Mucosa of descending colon (tissue), 3 donors: ENCODE measurements around the gene LHPP. TPM values are rescaled to one million over a fixed set of nuclear protein-coding genes. Genes with fewer than 3 reads are reported as not detected.

Experiments
- ATAC-seq: fragments of 200-7000 bp; cut with Tn5 transposase; one replicate; pipeline ENCODE4 v1.9.1; 2020; ENCODE audit warnings: mild to moderate bottlenecking, moderate library complexity
- DNase-seq, 3 donors: peaks; one replicate each; pipeline ENCODE4 v3.0.0-alpha.2; 2020
- H3K36me3 ChIP-seq: fragments of 200-600 bp; one replicate; pipeline ENCODE4 v1.8.0; 2021; ENCODE audit warnings: low read depth, mild to moderate bottlenecking
- H3K4me1 ChIP-seq: fragments of 200-600 bp; one replicate; pipeline ENCODE4 v1.8.0; 2021; ENCODE audit warnings: low read depth, mild to moderate bottlenecking
- H3K4me3 ChIP-seq: fragments of 200-600 bp; one replicate; pipeline ENCODE4 v1.8.0; 2021; ENCODE audit warnings: mild to moderate bottlenecking
- H3K9me3 ChIP-seq: fragments of 200-600 bp; one replicate; pipeline ENCODE4 v1.8.0; 2021; ENCODE audit warnings: mild to moderate bottlenecking
- CTCF ChIP-seq: fragments of 200-600 bp; IDR thresholded peaks from one replicate; pipeline ENCODE4 v1.8.0; 2022; ENCODE audit warnings: antibody characterized with exemption, mild to moderate bottlenecking
- intact Hi-C, 2 donors: fragments of 100-400 bp; cut with DNase I in 1 of 2; cut with micrococcal nuclease in 1 of 2; formaldehyde crosslinking; loops; one replicate each; pipeline versions ENCODE4 v1.11.0 to v1.11.1; 2022; cut with DNase I, micrococcal nuclease
- total RNA-seq, 3 donors: library from RNA; stranded (reverse); fragmentation: NEBNext Ultra II Directional in 2 of 3; extraction: Animal tissue kit (Norgen Biotek cat#: 25700) in 2 of 3; gene quantifications; one replicate each; pipeline versions ENCODE4 v1.2.1 to v1.2.4, GENCODE V29; 2021 to 2023
- donor health status: DM: no; HTN: no; CAD: no; lungs with moderate emphysema.
- donor health status: DM: no; HTN: no; CAD: no.
- donor health status: DM: no; HTN: yes; CAD: no.

The LHPP gene
- total RNA-seq, 3 donors from 2014 or later = 19.7 to 46.7 (median 26.5) TPM

- DNase-seq (no peak), ATAC-seq (no peak)
- TF ChIP-seq CTCF = no peak
- Histone ChIP-seq H3K36me3 (no peaks in the 10 kb centered on the region), H3K9me3 (no peaks in the 10 kb centered on the region), H3K4me3 (no peak overlapping the region), H3K4me1 (peaks cover 24% of the 10 kb centered on the region)
- intact Hi-C loops = no loop called here
These were observed 168.9 kb downstream of the LHPP start for GRCh38 chr10:124630551-124630950.

DNA sequence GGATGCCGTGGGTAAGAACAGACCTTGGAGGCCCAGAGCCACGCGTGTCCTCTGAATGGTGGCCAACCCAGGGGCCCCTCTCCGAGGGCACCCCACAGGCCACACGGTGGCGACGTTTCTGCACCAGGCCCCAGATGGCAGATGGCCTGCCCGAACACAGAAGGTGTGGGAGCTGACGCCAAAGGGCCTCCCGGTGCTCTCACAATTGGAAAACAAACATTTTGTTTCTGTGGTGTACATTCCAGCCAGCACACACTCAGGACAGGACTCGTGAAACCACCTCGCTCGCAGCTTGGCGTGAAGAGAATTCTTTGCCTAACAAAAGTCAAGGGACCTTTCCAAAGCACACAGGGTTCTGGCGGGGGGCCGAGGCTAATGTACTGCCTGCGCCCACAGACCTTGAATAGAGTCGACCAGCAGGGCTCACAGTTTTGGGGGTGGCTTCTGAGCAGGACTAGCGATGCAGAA, 170.5 kb downstream of the LHPP start:
- Histone ChIP-seq H3K36me3 (no peaks in the 10 kb centered on the region), H3K4me3 (no peak overlapping the region), H3K4me1 (peaks cover 16% of the 10 kb centered on the region), H3K9me3 (no peaks in the 10 kb centered on the region)
- intact Hi-C loops = no loop called here
- no peak for TF ChIP-seq CTCF
- no peak for DNase-seq
- ATAC-seq = no peak

DNA sequence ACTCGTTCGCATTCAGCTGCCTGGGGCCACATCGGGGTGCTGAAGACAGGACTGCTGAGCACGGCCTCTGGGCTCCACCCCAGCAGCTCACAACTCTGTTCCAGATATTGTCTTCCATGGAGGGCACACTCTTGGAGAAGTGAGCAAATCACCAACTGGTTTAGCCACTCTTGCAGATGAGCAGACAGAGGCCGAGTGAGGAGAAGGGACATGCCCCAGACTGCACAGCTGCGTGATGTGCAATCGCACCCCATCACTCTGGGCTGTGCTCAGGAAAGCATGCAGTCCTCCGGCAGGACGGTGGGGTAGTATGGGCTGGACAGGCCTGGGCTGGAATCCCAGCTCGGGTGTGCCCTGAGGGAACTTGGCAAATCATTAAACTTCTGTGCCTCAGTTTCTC, 170.9 kb downstream of the LHPP start:
- ATAC-seq (no peak), DNase-seq (peak in 1 of 3 donors; percentile 36)
- TF ChIP-seq CTCF = no peak
- H3K4me1 ChIP-seq = peaks cover 12% of the 10 kb centered on the region
- H3K36me3 ChIP-seq = no peaks in the 10 kb centered on the region
- H3K4me3 ChIP-seq = no peak overlapping the region
- intact Hi-C loops = no loop called here
- H3K9me3 ChIP-seq = no peaks in the 10 kb centered on the region

- DNase-seq (peak in 1 of 3 donors; percentile 54), ATAC-seq (peak; percentile 22)
- no peaks in the 10 kb centered on the region for H3K36me3 ChIP-seq
- no peak for TF ChIP-seq CTCF
- H3K4me1 ChIP-seq = peaks cover 5% of the 10 kb centered on the region
- H3K4me3 ChIP-seq = no peak overlapping the region
- no peaks in the 10 kb centered on the region for H3K9me3 ChIP-seq
- intact Hi-C loops = no loop called here
These were observed 174.8 kb downstream of the LHPP start for GRCh38 chr10:124636271-124636995.

DNA sequence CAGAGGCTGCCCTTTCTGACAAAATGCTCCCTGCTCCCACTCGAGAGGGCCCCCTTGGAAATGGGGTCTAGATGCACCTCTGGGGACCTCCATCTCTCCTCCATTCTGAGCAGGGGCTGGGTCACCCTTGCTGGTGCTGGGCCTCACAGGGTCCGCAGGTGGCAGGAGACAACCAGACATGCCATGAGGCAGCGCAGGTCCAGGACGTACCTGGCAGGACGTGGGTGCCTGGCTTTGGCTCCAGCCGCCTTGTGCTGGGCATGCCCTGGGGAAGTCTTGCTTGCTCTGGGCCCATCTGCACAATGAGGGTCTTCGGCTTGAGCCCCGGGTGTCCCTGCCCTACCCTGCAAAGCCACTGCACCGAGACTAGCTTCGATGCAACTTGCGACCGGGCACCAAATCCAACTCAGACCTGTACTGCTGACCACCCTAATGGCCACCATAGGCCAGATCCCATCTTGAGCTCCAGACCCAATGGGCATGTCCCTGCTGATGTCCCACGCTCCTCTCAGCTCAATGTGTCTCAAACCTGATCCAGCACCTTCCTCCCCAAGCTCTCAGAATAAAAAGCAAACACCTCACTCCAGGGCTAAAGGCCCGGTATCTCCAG, 175.6 kb downstream of the LHPP start:
- ATAC-seq (no peak), DNase-seq (peak in 1 of 3 donors; percentile 51)
- TF ChIP-seq CTCF = no peak
- Histone ChIP-seq H3K4me1 (peaks cover 5% of the 10 kb centered on the region), H3K36me3 (no peaks in the 10 kb centered on the region), H3K9me3 (no peaks in the 10 kb centered on the region), H3K4me3 (no peak overlapping the region)
- intact Hi-C loops = no loop called here
